ENCODE data around the gene FGF23.

Gene FGF23

DNA sequence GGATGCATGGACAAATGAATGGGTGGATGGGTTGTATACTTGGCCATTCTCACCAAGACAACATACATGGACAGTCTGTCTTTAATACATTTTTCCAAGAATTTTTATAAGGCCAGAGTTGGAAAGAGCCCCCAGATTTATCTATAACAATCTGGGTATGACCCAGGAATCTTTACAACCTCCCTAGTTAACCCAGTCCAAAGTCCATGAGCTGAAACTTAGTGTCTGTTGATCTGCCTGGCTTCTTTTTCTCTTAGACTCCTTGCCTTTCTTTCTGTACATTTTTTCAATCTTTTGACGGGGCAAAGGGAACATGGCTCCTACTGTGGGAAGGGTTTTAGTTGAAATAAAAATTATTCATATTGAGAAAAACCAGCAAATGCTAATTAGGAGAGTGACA lies 740 bp downstream of the FGF23 start:
- no peaks in the 10 kb centered on the region for H3K27me3 ChIP-seq (ENCODE audit: control insufficient read depth, insufficient read depth, low read length)
- no peaks in the 10 kb centered on the region for H3K36me3 ChIP-seq (ENCODE audit: control insufficient read depth, insufficient read depth, low read length)
- H3K9me3 ChIP-seq (ENCODE audit: control insufficient read depth, low read length) = no peaks in the 10 kb centered on the region
- H3K4me3 ChIP-seq (ENCODE audit: low read length) = no peak overlapping the region
- no peak overlapping the region for H3K9ac ChIP-seq (ENCODE audit: low read length)
- no peaks in the 10 kb centered on the region for H3K4me1 ChIP-seq (ENCODE audit: control insufficient read depth, insufficient read depth, low read length)

- Histone ChIP-seq H3K4me3 (ENCODE audit: low read length) (no peak overlapping the region), H3K9me3 (ENCODE audit: control insufficient read depth, low read length) (no peaks in the 10 kb centered on the region), H3K9ac (ENCODE audit: low read length) (no peak overlapping the region), H3K4me1 (ENCODE audit: control insufficient read depth, insufficient read depth, low read length) (no peaks in the 10 kb centered on the region), H3K27me3 (ENCODE audit: control insufficient read depth, insufficient read depth, low read length) (no peaks in the 10 kb centered on the region), H3K36me3 (ENCODE audit: control insufficient read depth, insufficient read depth, low read length) (no peaks in the 10 kb centered on the region)
Observed at GRCh38 chr12:4375449-4375848, 4.1 kb downstream of the FGF23 start.

GRCh38 chr12:4372653-4373052 lies 6.9 kb downstream of the FGF23 start:
- H3K27me3 ChIP-seq (ENCODE audit: control insufficient read depth, insufficient read depth, low read length) = no peaks in the 10 kb centered on the region
- no peaks in the 10 kb centered on the region for H3K36me3 ChIP-seq (ENCODE audit: control insufficient read depth, insufficient read depth, low read length)
- H3K4me1 ChIP-seq (ENCODE audit: control insufficient read depth, insufficient read depth, low read length) = no peaks in the 10 kb centered on the region
- no peaks in the 10 kb centered on the region for H3K9me3 ChIP-seq (ENCODE audit: control insufficient read depth, low read length)
- H3K4me3 ChIP-seq (ENCODE audit: low read length) = no peak overlapping the region
- H3K9ac ChIP-seq (ENCODE audit: low read length) = no peak overlapping the region

- no peaks in the 10 kb centered on the region for H3K36me3 ChIP-seq (ENCODE audit: control insufficient read depth, insufficient read depth, low read length)
- no peaks in the 10 kb centered on the region for H3K9me3 ChIP-seq (ENCODE audit: control insufficient read depth, low read length)
- H3K9ac ChIP-seq (ENCODE audit: low read length) = no peak overlapping the region
- H3K4me1 ChIP-seq (ENCODE audit: control insufficient read depth, insufficient read depth, low read length) = no peaks in the 10 kb centered on the region
- no peaks in the 10 kb centered on the region for H3K27me3 ChIP-seq (ENCODE audit: control insufficient read depth, insufficient read depth, low read length)
- H3K4me3 ChIP-seq (ENCODE audit: low read length) = no peak overlapping the region
Observed at GRCh38 chr12:4370265-4370664, 9.2 kb downstream of the FGF23 start.

DNA sequence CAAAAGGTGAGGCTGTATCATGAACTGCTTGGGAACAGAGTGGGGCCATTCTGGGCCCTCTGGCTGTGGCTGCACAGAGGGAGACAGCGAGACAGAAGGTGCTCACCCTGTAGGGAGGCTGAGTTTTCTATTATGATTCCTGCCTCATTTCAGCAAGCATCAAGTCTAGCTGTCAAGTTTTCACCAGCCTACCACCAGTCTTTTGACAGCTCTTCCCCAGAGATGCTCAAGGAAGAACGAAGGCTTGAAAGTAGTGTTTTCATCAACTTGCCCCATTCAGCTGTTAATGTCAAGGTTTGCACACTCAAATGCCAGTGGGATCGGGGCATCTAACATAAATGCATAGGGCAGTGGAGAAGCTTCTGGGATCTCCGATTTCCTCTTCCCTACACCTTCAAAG lies 10.0 kb downstream of the FGF23 start:
- no peaks in the 10 kb centered on the region for H3K27me3 ChIP-seq (ENCODE audit: control insufficient read depth, insufficient read depth, low read length)
- no peak overlapping the region for H3K9ac ChIP-seq (ENCODE audit: low read length)
- H3K4me3 ChIP-seq (ENCODE audit: low read length) = no peak overlapping the region
- H3K36me3 ChIP-seq (ENCODE audit: control insufficient read depth, insufficient read depth, low read length) = no peaks in the 10 kb centered on the region
- no peaks in the 10 kb centered on the region for H3K9me3 ChIP-seq (ENCODE audit: control insufficient read depth, low read length)
- no peaks in the 10 kb centered on the region for H3K4me1 ChIP-seq (ENCODE audit: control insufficient read depth, insufficient read depth, low read length)

GRCh38 chr12:4366090-4366489 lies 13.4 kb downstream of the FGF23 start:
- Histone ChIP-seq H3K4me3 (ENCODE audit: low read length) (no peak overlapping the region), H3K27me3 (ENCODE audit: control insufficient read depth, insufficient read depth, low read length) (no peaks in the 10 kb centered on the region), H3K36me3 (ENCODE audit: control insufficient read depth, insufficient read depth, low read length) (no peaks in the 10 kb centered on the region), H3K9me3 (ENCODE audit: control insufficient read depth, low read length) (no peaks in the 10 kb centered on the region), H3K9ac (ENCODE audit: low read length) (no peak overlapping the region), H3K4me1 (ENCODE audit: control insufficient read depth, insufficient read depth, low read length) (no peaks in the 10 kb centered on the region)

DNA sequence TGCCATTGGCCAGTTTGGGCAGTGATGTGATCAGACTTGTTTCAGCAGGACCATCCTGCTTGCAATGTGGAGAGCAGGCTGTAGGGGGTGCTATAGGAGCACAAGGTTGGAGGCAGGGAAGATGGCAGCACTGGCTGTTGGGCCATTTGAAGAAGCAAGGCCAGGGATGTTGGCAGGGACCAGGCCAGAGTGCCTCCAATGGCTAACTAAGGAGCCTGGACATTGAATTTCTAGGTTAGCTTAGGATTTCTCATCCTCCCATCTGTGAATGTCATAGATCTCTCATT lies 23.5 kb downstream of the FGF23 start:
- Histone ChIP-seq H3K4me1 (ENCODE audit: control insufficient read depth, insufficient read depth, low read length) (no peaks in the 10 kb centered on the region), H3K9me3 (ENCODE audit: control insufficient read depth, low read length) (no peaks in the 10 kb centered on the region), H3K27me3 (ENCODE audit: control insufficient read depth, insufficient read depth, low read length) (no peaks in the 10 kb centered on the region), H3K36me3 (ENCODE audit: control insufficient read depth, insufficient read depth, low read length) (no peaks in the 10 kb centered on the region), H3K4me3 (ENCODE audit: low read length) (no peak overlapping the region), H3K9ac (ENCODE audit: low read length) (no peak overlapping the region)

DNA sequence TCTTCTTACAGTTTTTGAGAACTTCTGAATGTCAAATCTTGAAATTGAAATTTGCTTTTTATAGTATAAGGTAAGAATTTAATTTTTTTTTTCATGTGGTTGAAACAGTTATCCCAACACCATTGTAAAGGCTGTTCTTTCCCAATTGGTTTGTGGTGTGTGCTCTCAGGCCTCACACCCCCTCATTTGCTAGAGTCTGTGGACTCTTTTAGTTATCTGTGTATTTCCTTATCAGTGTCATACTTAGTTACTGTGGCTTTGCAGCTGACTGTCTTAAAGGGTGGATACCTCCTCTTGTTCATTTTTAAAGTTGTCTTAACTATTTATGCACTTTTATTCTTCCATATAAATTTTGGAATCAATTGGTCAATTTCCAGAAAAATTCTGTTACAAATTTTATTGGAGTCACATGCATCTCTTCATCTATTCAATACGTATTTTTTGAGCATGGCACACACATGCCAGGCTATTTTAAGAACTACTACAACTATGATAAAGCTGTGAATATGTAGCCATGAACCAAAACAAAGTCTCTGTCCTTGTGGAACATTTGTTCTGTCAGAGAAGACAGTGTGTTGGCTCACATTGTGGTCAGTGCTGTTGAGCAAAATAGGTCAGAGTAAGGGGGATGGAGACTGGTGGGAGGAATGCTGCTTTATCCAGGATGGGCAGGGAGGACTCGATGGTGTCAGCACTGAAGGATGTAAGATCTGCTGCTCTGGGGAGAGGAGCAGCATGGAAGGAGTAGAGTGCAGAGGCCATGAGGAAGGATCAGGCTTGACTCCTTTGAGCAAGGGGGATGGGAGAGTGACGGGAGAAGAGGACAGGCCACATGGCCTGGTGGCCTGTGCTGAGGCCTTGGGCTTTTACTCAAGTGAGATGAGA lies 24.1 kb downstream of the FGF23 start:
- Histone ChIP-seq H3K36me3 (ENCODE audit: control insufficient read depth, insufficient read depth, low read length) (no peaks in the 10 kb centered on the region), H3K4me1 (ENCODE audit: control insufficient read depth, insufficient read depth, low read length) (no peaks in the 10 kb centered on the region), H3K9me3 (ENCODE audit: control insufficient read depth, low read length) (no peaks in the 10 kb centered on the region), H3K9ac (ENCODE audit: low read length) (no peak overlapping the region), H3K4me3 (ENCODE audit: low read length) (no peak overlapping the region), H3K27me3 (ENCODE audit: control insufficient read depth, insufficient read depth, low read length) (no peaks in the 10 kb centered on the region)

DNA sequence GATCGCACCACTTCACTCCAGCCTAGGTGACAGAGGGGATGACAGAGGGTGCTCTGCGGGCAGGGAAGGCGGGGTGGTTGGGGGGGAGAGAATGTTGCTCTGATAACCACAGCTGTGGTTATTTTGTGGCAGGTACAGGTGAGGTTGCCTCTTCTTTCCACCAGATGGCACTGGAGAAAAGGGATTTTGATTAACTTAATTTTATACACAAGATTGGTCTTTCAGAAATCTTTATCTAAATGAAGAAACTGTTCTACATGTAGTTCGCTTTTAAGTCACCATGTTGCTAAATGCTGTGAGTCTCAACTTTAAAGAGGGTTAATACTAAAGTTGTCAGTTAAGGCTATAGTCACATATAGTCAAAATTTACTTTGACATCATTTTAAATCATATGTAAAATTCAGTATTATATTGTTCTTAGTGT lies 25.7 kb downstream of the FGF23 start:
- Histone ChIP-seq H3K36me3 (ENCODE audit: control insufficient read depth, insufficient read depth, low read length) (no peaks in the 10 kb centered on the region), H3K27me3 (ENCODE audit: control insufficient read depth, insufficient read depth, low read length) (no peaks in the 10 kb centered on the region), H3K4me1 (ENCODE audit: control insufficient read depth, insufficient read depth, low read length) (no peaks in the 10 kb centered on the region), H3K4me3 (ENCODE audit: low read length) (no peak overlapping the region), H3K9me3 (ENCODE audit: control insufficient read depth, low read length) (no peaks in the 10 kb centered on the region), H3K9ac (ENCODE audit: low read length) (no peak overlapping the region)

DNA sequence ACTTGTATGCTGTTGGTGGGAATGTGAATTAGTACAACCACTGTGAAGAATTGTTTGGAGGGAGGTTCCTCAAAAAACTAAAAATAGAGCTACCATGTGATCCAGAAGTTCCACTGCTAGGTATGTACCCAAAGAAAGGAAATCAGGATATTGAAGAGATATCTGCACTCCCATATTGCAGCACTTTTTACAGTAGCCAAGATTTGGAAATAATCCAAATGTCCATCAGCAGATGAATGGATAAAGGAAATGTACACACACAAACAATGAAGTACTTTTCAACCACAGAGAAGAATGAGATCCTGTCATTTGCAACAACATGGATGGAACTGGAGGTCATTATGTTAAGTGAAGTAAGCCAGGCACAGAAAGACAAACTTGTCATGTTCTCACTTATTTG lies 32.6 kb downstream of the FGF23 start:
- Histone ChIP-seq H3K36me3 (ENCODE audit: control insufficient read depth, insufficient read depth, low read length) (no peaks in the 10 kb centered on the region), H3K9ac (ENCODE audit: low read length) (no peak overlapping the region), H3K4me1 (ENCODE audit: control insufficient read depth, insufficient read depth, low read length) (no peaks in the 10 kb centered on the region), H3K9me3 (ENCODE audit: control insufficient read depth, low read length) (no peaks in the 10 kb centered on the region), H3K27me3 (ENCODE audit: control insufficient read depth, insufficient read depth, low read length) (no peaks in the 10 kb centered on the region), H3K4me3 (ENCODE audit: low read length) (no peak overlapping the region)

DNA sequence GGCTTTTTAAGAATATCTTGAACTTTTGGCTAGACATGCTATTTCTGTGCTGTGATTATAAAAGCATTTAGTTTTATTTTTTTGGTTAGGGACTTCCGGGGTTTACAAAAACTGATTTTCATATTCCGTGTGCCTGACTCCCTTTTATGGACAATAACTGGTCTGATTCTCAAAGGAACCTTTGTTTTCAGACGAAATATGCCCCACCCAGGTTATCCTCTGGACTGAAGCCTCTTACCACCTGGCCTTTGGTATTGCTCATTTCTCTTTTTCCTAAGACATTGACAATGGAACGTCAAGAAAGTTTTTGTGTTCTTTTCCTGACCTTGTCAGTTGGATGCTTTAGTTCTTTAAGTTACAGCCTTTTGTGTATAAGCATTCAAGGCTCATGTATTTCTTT lies 47.7 kb downstream of the FGF23 start:
- no peaks in the 10 kb centered on the region for H3K9me3 ChIP-seq (ENCODE audit: control insufficient read depth, low read length)
- no peak overlapping the region for H3K9ac ChIP-seq (ENCODE audit: low read length)
- H3K36me3 ChIP-seq (ENCODE audit: control insufficient read depth, insufficient read depth, low read length) = no peaks in the 10 kb centered on the region
- no peaks in the 10 kb centered on the region for H3K27me3 ChIP-seq (ENCODE audit: control insufficient read depth, insufficient read depth, low read length)
- H3K4me1 ChIP-seq (ENCODE audit: control insufficient read depth, insufficient read depth, low read length) = no peaks in the 10 kb centered on the region
- H3K4me3 ChIP-seq (ENCODE audit: low read length) = no peak overlapping the region

- H3K27me3 ChIP-seq (ENCODE audit: control insufficient read depth, insufficient read depth, low read length) = no peaks in the 10 kb centered on the region
- H3K36me3 ChIP-seq (ENCODE audit: control insufficient read depth, insufficient read depth, low read length) = no peaks in the 10 kb centered on the region
- H3K9me3 ChIP-seq (ENCODE audit: control insufficient read depth, low read length) = no peaks in the 10 kb centered on the region
- no peaks in the 10 kb centered on the region for H3K4me1 ChIP-seq (ENCODE audit: control insufficient read depth, insufficient read depth, low read length)
- H3K9ac ChIP-seq (ENCODE audit: low read length) = no peak overlapping the region
- no peak overlapping the region for H3K4me3 ChIP-seq (ENCODE audit: low read length)
Observed at GRCh38 chr12:4331221-4331620, 48.3 kb downstream of the FGF23 start.

DNA sequence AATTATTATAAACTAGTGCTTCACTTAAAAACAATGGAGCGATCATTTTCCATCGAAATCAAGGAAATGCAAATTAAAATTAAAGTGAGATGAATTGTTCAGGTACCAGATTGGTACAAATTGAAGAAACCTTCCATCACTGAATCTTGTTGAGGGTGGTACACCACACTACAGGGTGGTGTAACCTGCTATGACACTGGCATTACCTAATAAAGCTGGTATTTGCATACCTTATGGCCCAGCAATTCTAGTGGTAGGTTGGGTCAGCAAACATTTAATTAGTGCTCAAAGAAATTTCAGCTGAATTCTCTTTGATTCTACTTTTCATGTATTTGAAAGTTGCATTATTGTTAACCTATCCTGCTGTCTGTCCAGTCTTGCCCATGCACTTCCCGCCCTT lies 49.3 kb downstream of the FGF23 start:
- no peaks in the 10 kb centered on the region for H3K36me3 ChIP-seq (ENCODE audit: control insufficient read depth, insufficient read depth, low read length)
- H3K9me3 ChIP-seq (ENCODE audit: control insufficient read depth, low read length) = no peaks in the 10 kb centered on the region
- H3K27me3 ChIP-seq (ENCODE audit: control insufficient read depth, insufficient read depth, low read length) = no peaks in the 10 kb centered on the region
- H3K4me3 ChIP-seq (ENCODE audit: low read length) = no peak overlapping the region
- no peaks in the 10 kb centered on the region for H3K4me1 ChIP-seq (ENCODE audit: control insufficient read depth, insufficient read depth, low read length)
- H3K9ac ChIP-seq (ENCODE audit: low read length) = no peak overlapping the region

All from mucosa of stomach (tissue), 1 donor.